ENCODE results near the gene NDRG4. TPM values are rescaled to one million over a fixed set of nuclear protein-coding genes. Genes with fewer than 3 reads are reported as not detected.

NDRG4 gene
- total RNA-seq, 1 experiment from 2014 or later = 11.9 TPM

DNA sequence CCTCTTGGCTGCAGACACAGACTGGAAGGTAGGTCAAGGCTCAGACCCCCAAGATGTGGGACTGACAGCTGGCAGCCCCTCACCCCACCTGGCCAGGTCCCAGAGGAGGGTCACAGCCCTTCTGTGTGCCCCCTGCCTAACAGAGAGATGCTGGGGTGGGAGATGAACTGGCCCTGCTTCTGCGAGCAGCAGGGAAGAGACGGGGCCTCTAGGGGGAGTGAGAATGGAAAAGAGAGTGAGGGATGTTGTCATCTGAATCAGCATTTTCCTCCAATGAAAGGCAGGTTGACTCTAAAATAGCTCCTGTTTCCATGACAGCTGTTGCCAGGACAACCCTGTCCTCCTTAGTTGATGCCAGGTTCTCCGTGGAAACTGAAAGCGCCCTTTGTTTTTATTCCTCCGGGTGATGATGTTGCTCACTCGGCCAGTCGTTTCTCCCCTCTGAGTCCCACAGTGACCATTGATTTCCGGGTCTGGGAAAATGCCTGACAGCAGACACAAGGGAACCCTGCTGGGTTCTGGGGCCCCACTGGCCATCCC lies 4.9 kb upstream of the NDRG4 start:
- no peaks in the 10 kb centered on the region for H3K79me2 ChIP-seq (ENCODE audit: low read length)
- H3K9me3 ChIP-seq (ENCODE audit: low read length) = no peaks in the 10 kb centered on the region
- H3K4me1 ChIP-seq (ENCODE audit: low read length) = peaks cover 30% of the 10 kb centered on the region
- H3K36me3 ChIP-seq (ENCODE audit: insufficient read depth, low read length) = no peaks in the 10 kb centered on the region
- DNase-seq = peak; percentile 85
- H3K9ac ChIP-seq (ENCODE audit: low read length) = no peak overlapping the region
- H3K9me2 ChIP-seq (replicated peaks; ENCODE audit: insufficient read depth, low read length) = no peaks in the 10 kb centered on the region
- H3K27me3 ChIP-seq (ENCODE audit: low read length) = no peaks in the 10 kb centered on the region
- peak overlapping the region; percentile 8 for H3K4me2 ChIP-seq (ENCODE audit: low read depth, low read length, poor library complexity, severe bottlenecking)
- no peak overlapping the region for H3K27ac ChIP-seq (ENCODE audit: low read length)
- H2AFZ ChIP-seq (ENCODE audit: low read length) = no peak overlapping the region
- H3K4me3 ChIP-seq (ENCODE audit: low read length) = no peak overlapping the region
- peaks cover 23% of the 10 kb centered on the region for H4K20me1 ChIP-seq (ENCODE audit: insufficient read depth, low read depth, low read length)

- Histone ChIP-seq H3K27ac (ENCODE audit: low read length) (no peak overlapping the region), H3K36me3 (ENCODE audit: insufficient read depth, low read length) (no peaks in the 10 kb centered on the region; the same call in 1 of the 2 replicates), H3K27me3 (ENCODE audit: low read length) (no peaks in the 10 kb centered on the region), H3K9me3 (ENCODE audit: low read length) (no peaks in the 10 kb centered on the region), H3K9me2 (replicated peaks; ENCODE audit: insufficient read depth, low read length) (no peaks in the 10 kb centered on the region), H2AFZ (ENCODE audit: low read length) (no peak overlapping the region), H4K20me1 (ENCODE audit: insufficient read depth, low read depth, low read length) (peaks cover 28% of the 10 kb centered on the region), H3K4me1 (ENCODE audit: low read length) (peaks cover 37% of the 10 kb centered on the region), H3K4me2 (ENCODE audit: low read depth, low read length, poor library complexity, severe bottlenecking) (peak overlapping the region; percentile 8), H3K9ac (ENCODE audit: low read length) (no peak overlapping the region), H3K79me2 (ENCODE audit: low read length) (no peaks in the 10 kb centered on the region), H3K4me3 (ENCODE audit: low read length) (no peak overlapping the region)
- no peak for DNase-seq
These were observed 4.2 kb upstream of the NDRG4 start for GRCh38 chr16:58495521-58496331.

GRCh38 chr16:58497468-58497867 lies 2.5 kb upstream of the NDRG4 start:
- H3K4me2 ChIP-seq (ENCODE audit: low read depth, low read length, poor library complexity, severe bottlenecking) = no peak overlapping the region
- no peaks in the 10 kb centered on the region for H3K79me2 ChIP-seq (ENCODE audit: low read length)
- no peak overlapping the region for H2AFZ ChIP-seq (ENCODE audit: low read length)
- peaks cover 36% of the 10 kb centered on the region for H4K20me1 ChIP-seq (ENCODE audit: insufficient read depth, low read depth, low read length)
- H3K36me3 ChIP-seq (ENCODE audit: insufficient read depth, low read length) = no peaks in the 10 kb centered on the region; the same call in 1 of the 2 replicates
- H3K9me3 ChIP-seq (ENCODE audit: low read length) = no peaks in the 10 kb centered on the region
- H3K9ac ChIP-seq (ENCODE audit: low read length) = no peak overlapping the region
- no peak for DNase-seq
- H3K4me3 ChIP-seq (ENCODE audit: low read length) = no peak overlapping the region
- H3K27ac ChIP-seq (ENCODE audit: low read length) = no peak overlapping the region
- no peaks in the 10 kb centered on the region for H3K9me2 ChIP-seq (replicated peaks; ENCODE audit: insufficient read depth, low read length)
- H3K4me1 ChIP-seq (ENCODE audit: low read length) = peaks cover 49% of the 10 kb centered on the region
- no peaks in the 10 kb centered on the region for H3K27me3 ChIP-seq (ENCODE audit: low read length)

- H3K79me2 ChIP-seq (ENCODE audit: low read length) = no peaks in the 10 kb centered on the region
- H3K4me3 ChIP-seq (ENCODE audit: low read length) = no peak overlapping the region
- peaks cover 36% of the 10 kb centered on the region for H4K20me1 ChIP-seq (ENCODE audit: insufficient read depth, low read depth, low read length)
- no peak overlapping the region for H3K4me2 ChIP-seq (ENCODE audit: low read depth, low read length, poor library complexity, severe bottlenecking)
- no peak overlapping the region for H3K27ac ChIP-seq (ENCODE audit: low read length)
- H3K27me3 ChIP-seq (ENCODE audit: low read length) = no peaks in the 10 kb centered on the region
- peaks cover 49% of the 10 kb centered on the region for H3K4me1 ChIP-seq (ENCODE audit: low read length)
- no peaks in the 10 kb centered on the region for H3K9me2 ChIP-seq (replicated peaks; ENCODE audit: insufficient read depth, low read length)
- no peak overlapping the region for H2AFZ ChIP-seq (ENCODE audit: low read length)
- H3K36me3 ChIP-seq (ENCODE audit: insufficient read depth, low read length) = no peaks in the 10 kb centered on the region; the same call in 1 of the 2 replicates
- no peak for DNase-seq
- no peaks in the 10 kb centered on the region for H3K9me3 ChIP-seq (ENCODE audit: low read length)
- H3K9ac ChIP-seq (ENCODE audit: low read length) = no peak overlapping the region
These were observed 2.0 kb upstream of the NDRG4 start for GRCh38 chr16:58497935-58498334.

- H4K20me1 ChIP-seq (ENCODE audit: insufficient read depth, low read depth, low read length) = peaks cover 38% of the 10 kb centered on the region
- H3K27me3 ChIP-seq (ENCODE audit: low read length) = no peaks in the 10 kb centered on the region
- H3K9me2 ChIP-seq (replicated peaks; ENCODE audit: insufficient read depth, low read length) = no peaks in the 10 kb centered on the region
- no peak overlapping the region for H2AFZ ChIP-seq (ENCODE audit: low read length)
- H3K36me3 ChIP-seq (ENCODE audit: insufficient read depth, low read length) = no peaks in the 10 kb centered on the region; the same call in 1 of the 2 replicates
- no peak for DNase-seq
- H3K9me3 ChIP-seq (ENCODE audit: low read length) = no peaks in the 10 kb centered on the region
- no peaks in the 10 kb centered on the region for H3K79me2 ChIP-seq (ENCODE audit: low read length)
- no peak overlapping the region for H3K4me3 ChIP-seq (ENCODE audit: low read length)
- peaks cover 54% of the 10 kb centered on the region for H3K4me1 ChIP-seq (ENCODE audit: low read length)
- H3K4me2 ChIP-seq (ENCODE audit: low read depth, low read length, poor library complexity, severe bottlenecking) = no peak overlapping the region
- no peak overlapping the region for H3K9ac ChIP-seq (ENCODE audit: low read length)
- H3K27ac ChIP-seq (ENCODE audit: low read length) = no peak overlapping the region
These were observed 1.4 kb upstream of the NDRG4 start for GRCh38 chr16:58498341-58499091.

DNA sequence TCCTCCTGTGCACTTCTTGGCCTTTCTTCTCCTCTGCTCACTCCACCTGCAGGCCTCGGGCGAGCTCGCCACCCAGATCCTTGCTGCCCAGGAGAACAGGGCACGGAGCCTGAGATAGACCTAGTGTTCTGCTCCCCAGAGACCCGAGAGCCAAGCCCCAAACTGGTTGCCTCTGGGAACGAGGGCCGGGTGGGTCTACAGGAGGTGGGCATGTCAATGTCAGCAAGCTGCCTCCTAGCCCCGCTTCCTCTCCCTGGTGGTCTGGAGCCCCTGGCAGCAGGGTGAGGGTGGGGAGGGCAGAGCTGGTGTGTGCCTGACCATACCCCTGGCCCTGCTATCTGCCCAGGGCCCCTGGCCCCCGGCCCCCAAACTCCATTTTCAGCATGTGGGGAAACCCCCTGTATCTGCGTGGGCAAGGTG lies 841 bp upstream of the NDRG4 start:
- H3K4me2 ChIP-seq (ENCODE audit: low read depth, low read length, poor library complexity, severe bottlenecking) = no peak overlapping the region
- no peak for DNase-seq

GRCh38 chr16:58500430-58501241 lies 693 bp downstream of the NDRG4 start:
- Histone ChIP-seq H3K4me3 (ENCODE audit: low read length) (peak overlapping the region; percentile 59), H3K79me2 (ENCODE audit: low read length) (no peaks in the 10 kb centered on the region), H3K27me3 (ENCODE audit: low read length) (no peaks in the 10 kb centered on the region), H3K9me2 (replicated peaks; ENCODE audit: insufficient read depth, low read length) (no peaks in the 10 kb centered on the region), H4K20me1 (ENCODE audit: insufficient read depth, low read depth, low read length) (peaks cover 26% of the 10 kb centered on the region), H3K9ac (ENCODE audit: low read length) (peak overlapping the region; percentile 61), H2AFZ (ENCODE audit: low read length) (no peak overlapping the region), H3K36me3 (ENCODE audit: insufficient read depth, low read length) (no peaks in the 10 kb centered on the region; the same call in 1 of the 2 replicates), H3K9me3 (ENCODE audit: low read length) (no peaks in the 10 kb centered on the region), H3K4me1 (ENCODE audit: low read length) (peaks cover 59% of the 10 kb centered on the region), H3K4me2 (ENCODE audit: low read depth, low read length, poor library complexity, severe bottlenecking) (peak overlapping the region; percentile 53), H3K27ac (ENCODE audit: low read length) (no peak overlapping the region)
- no peak for DNase-seq

More for the DNA sequence above, 841 bp upstream of the NDRG4 start:
- Histone ChIP-seq H3K79me2 (ENCODE audit: low read length) (no peaks in the 10 kb centered on the region), H3K9ac (ENCODE audit: low read length) (no peak overlapping the region), H3K4me1 (ENCODE audit: low read length) (peaks cover 60% of the 10 kb centered on the region), H4K20me1 (ENCODE audit: insufficient read depth, low read depth, low read length) (peaks cover 38% of the 10 kb centered on the region), H3K9me2 (replicated peaks; ENCODE audit: insufficient read depth, low read length) (no peaks in the 10 kb centered on the region), H3K4me3 (ENCODE audit: low read length) (no peak overlapping the region), H3K9me3 (ENCODE audit: low read length) (no peaks in the 10 kb centered on the region), H2AFZ (ENCODE audit: low read length) (no peak overlapping the region), H3K36me3 (ENCODE audit: insufficient read depth, low read length) (no peaks in the 10 kb centered on the region; the same call in 1 of the 2 replicates), H3K27ac (ENCODE audit: low read length) (no peak overlapping the region), H3K27me3 (ENCODE audit: low read length) (no peaks in the 10 kb centered on the region)

Measured in Karpas-422 (cell line).